Endodermal cell (in vitro differentiated cells): ENCODE measurements around the gene REXO5. TPM values are rescaled to one million over a fixed set of nuclear protein-coding genes. Genes with fewer than 3 reads are reported as not detected.

Experiments
- DNase-seq: peaks from one replicate; pipeline ENCODE4 v3.0.0-alpha.2; 2017
- H3K27ac ChIP-seq: 2 replicates; pipeline ENCODE4 v1.5.1; 2013; ENCODE audit warnings: mild to moderate bottlenecking, low read depth, low read length, moderate library complexity
- H3K27me3 ChIP-seq: 2 replicates; pipeline ENCODE4 v1.6.1; 2013; ENCODE audit warnings: mild to moderate bottlenecking, low read length, moderate library complexity; ENCODE audit not compliant: insufficient read depth, control insufficient read depth, poor library complexity, severe bottlenecking
- H3K36me3 ChIP-seq: 2 replicates; pipeline ENCODE4 v1.7.0; 2013; ENCODE audit warnings: mild to moderate bottlenecking, low read length, moderate library complexity; ENCODE audit not compliant: control insufficient read depth, insufficient read depth
- H3K4me1 ChIP-seq: one replicate; pipeline ENCODE4 v1.7.0; 2013; ENCODE audit warnings: low read length; ENCODE audit not compliant: control insufficient read depth, insufficient read depth
- H3K4me3 ChIP-seq: 2 replicates; pipeline ENCODE4 v1.5.1; 2013; ENCODE audit warnings: mild to moderate bottlenecking, low read length, moderate library complexity
- H3K9ac ChIP-seq: 2 replicates; pipeline ENCODE4 v1.6.1; 2013; ENCODE audit warnings: mild to moderate bottlenecking, low read length, moderate library complexity; ENCODE audit not compliant: poor library complexity, severe bottlenecking; ENCODE audit errors: extremely low read depth
- H3K9me3 ChIP-seq: 2 replicates; pipeline ENCODE4 v1.6.1; 2013; ENCODE audit warnings: mild to moderate bottlenecking, low read length, moderate library complexity; ENCODE audit not compliant: control insufficient read depth
- H3K27ac Mint-ChIP-seq: 2 replicates; pipeline ENCODE4 v1.8.0; 2020; ENCODE audit warnings: mixed read lengths
- H3K27me3 Mint-ChIP-seq: 2 replicates; pipeline ENCODE4 v1.8.0; 2021; ENCODE audit warnings: mild to moderate bottlenecking, mixed read lengths; ENCODE audit not compliant: insufficient read depth
- H3K36me3 Mint-ChIP-seq: 2 replicates; pipeline ENCODE4 v1.8.0; 2020; ENCODE audit warnings: low read depth, mixed read lengths
- H3K4me1 Mint-ChIP-seq: 2 replicates; pipeline ENCODE4 v1.8.0; 2020; ENCODE audit warnings: mixed read lengths
- H3K4me3 Mint-ChIP-seq: 2 replicates; pipeline ENCODE4 v1.8.0; 2020; ENCODE audit warnings: mild to moderate bottlenecking, moderate library complexity, mixed read lengths
- H3K9me3 Mint-ChIP-seq: 2 replicates; pipeline ENCODE4 v1.8.0; 2020; ENCODE audit warnings: mild to moderate bottlenecking, mixed read lengths
- whole genome bisulfite sequencing, 2 experiments: methylation state at CpG; one replicate each; pipeline versions ENCODE4 v1.1.5 to v1.1.7; 2013; ENCODE audit warnings: missing lambda C conversion rate in 2 of 2, mixed read lengths in 1 of 2; ENCODE audit not compliant: insufficient coverage in 1 of 2, insufficient read length in 1 of 2; 5-methylcytosine and 5-hydroxymethylcytosine counted together
- total RNA-seq, 2 donors: library from RNA; stranded (reverse); fragmentation: NEBNext Ultra II Directional in 1 of 2; extraction: Animal tissue kit (Norgen Biotek cat#: 25700) in 1 of 2; gene quantifications; 2 replicates in 1 of 2; 3 replicates in 1 of 2; pipeline ENCODE4 v1.2.1, GENCODE V29; 2021
- TF ChIP-seq, protein P1 (sequence below): fragments of 200-600 bp; sonication (generic); conservative IDR thresholded peaks from 2 replicates; pipeline ENCODE4 v1.5.0; 2021; ENCODE audit warnings: antibody characterized with exemption, mild to moderate bottlenecking

Gene REXO5
- total RNA-seq, 2 donors from 2014 or later: 4.3 to 10.2 TPM

GRCh38 chr16:20866145-20866772 is 59.9 kb downstream of the REXO5 start:
- DNase-seq: peak; percentile 60
- 83 to 88% methylated on average over 4 to 6 of the region's 6 CpGs for WGBS, 2 experiments

GRCh38 chr16:20866801-20867200 is 60.5 kb downstream of the REXO5 start:
- no peaks in the 10 kb centered on the region for H3K27me3 Mint-ChIP-seq
- H3K9me3 Mint-ChIP-seq: no peaks in the 10 kb centered on the region
- peaks cover 15% of the 10 kb centered on the region for H3K36me3 Mint-ChIP-seq
- H3K27ac Mint-ChIP-seq: no peak overlapping the region
- 99 to 100% methylated on average over 3 of the region's 3 CpGs for WGBS, 2 experiments
- H3K4me1 ChIP-seq: peaks cover 21% of the 10 kb centered on the region
- H3K9me3 ChIP-seq: no peaks in the 10 kb centered on the region
- H3K9ac ChIP-seq: no peak overlapping the region
- no peak overlapping the region for H3K27ac ChIP-seq
- H3K36me3 ChIP-seq: peaks cover 14% of the 10 kb centered on the region
- no peaks in the 10 kb centered on the region for H3K27me3 ChIP-seq
- no peak for DNase-seq
- no peak overlapping the region for H3K4me3 ChIP-seq
- peaks cover 38% of the 10 kb centered on the region for H3K4me1 Mint-ChIP-seq
- TF ChIP-seq, protein P1, sequence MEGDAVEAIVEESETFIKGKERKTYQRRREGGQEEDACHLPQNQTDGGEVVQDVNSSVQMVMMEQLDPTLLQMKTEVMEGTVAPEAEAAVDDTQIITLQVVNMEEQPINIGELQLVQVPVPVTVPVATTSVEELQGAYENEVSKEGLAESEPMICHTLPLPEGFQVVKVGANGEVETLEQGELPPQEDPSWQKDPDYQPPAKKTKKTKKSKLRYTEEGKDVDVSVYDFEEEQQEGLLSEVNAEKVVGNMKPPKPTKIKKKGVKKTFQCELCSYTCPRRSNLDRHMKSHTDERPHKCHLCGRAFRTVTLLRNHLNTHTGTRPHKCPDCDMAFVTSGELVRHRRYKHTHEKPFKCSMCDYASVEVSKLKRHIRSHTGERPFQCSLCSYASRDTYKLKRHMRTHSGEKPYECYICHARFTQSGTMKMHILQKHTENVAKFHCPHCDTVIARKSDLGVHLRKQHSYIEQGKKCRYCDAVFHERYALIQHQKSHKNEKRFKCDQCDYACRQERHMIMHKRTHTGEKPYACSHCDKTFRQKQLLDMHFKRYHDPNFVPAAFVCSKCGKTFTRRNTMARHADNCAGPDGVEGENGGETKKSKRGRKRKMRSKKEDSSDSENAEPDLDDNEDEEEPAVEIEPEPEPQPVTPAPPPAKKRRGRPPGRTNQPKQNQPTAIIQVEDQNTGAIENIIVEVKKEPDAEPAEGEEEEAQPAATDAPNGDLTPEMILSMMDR: no peak
- H3K4me3 Mint-ChIP-seq: no peak overlapping the region

More at GRCh38 chr16:20866145-20866772, 59.9 kb downstream of the REXO5 start:
- Histone ChIP-seq H3K9me3 (no peaks in the 10 kb centered on the region), H3K27ac (no peak overlapping the region), H3K9ac (no peak overlapping the region), H3K4me1 (peaks cover 16% of the 10 kb centered on the region), H3K36me3 (peaks cover 15% of the 10 kb centered on the region), H3K4me3 (no peak overlapping the region), H3K27me3 (no peaks in the 10 kb centered on the region)
- Mint-ChIP-seq H3K4me1 (peaks cover 33% of the 10 kb centered on the region), H3K9me3 (no peaks in the 10 kb centered on the region), H3K27ac (peak overlapping the region; percentile 81), H3K36me3 (peaks cover 16% of the 10 kb centered on the region), H3K27me3 (no peaks in the 10 kb centered on the region), H3K4me3 (no peak overlapping the region)
- TF ChIP-seq, protein P1: no peak

DNA sequence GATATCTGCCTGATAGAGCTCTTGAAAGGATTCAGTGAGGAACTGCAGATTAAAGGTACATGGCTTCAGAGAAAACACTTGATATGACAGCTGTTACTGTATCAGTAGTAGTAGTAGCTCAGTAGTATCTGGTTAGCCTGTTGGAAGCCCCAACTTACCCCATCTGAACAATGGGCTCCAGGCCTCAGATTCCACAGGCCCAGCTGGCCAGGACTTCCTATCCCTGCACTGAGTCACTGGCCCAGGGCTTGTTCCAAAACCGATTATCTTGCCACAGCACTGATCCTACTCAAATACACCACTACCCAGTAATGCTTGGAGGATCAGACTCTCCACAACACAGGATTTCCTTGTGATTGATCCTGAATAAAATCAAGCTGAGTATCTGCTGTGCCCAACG is 61.3 kb downstream of the REXO5 start:
- H3K4me1 ChIP-seq: peaks cover 22% of the 10 kb centered on the region
- no peaks in the 10 kb centered on the region for H3K9me3 ChIP-seq
- TF ChIP-seq, protein P1: no peak
- H3K27me3 ChIP-seq: no peaks in the 10 kb centered on the region
- no peak overlapping the region for H3K4me3 ChIP-seq
- DNase-seq: no peak
- no peak overlapping the region for H3K27ac ChIP-seq
- Mint-ChIP-seq H3K9me3 (no peaks in the 10 kb centered on the region), H3K27me3 (no peaks in the 10 kb centered on the region), H3K4me1 (peaks cover 44% of the 10 kb centered on the region), H3K4me3 (no peak overlapping the region), H3K27ac (no peak overlapping the region), H3K36me3 (peaks cover 7% of the 10 kb centered on the region)
- WGBS, 2 experiments: 80 to 89% methylated on average over 2 of the region's 2 CpGs
- no peak overlapping the region for H3K9ac ChIP-seq
- H3K36me3 ChIP-seq: peaks cover 6% of the 10 kb centered on the region
